ENCODE results near the gene NDUFC1. TPM values are rescaled to one million over a fixed set of nuclear protein-coding genes. Genes with fewer than 3 reads are reported as not detected.

The NDUFC1 gene
- total and polyA plus RNA-seq, 2 of the 4 experiments (the other 2 are of a cell fraction) = 25.1 to 65.1 TPM

DNA sequence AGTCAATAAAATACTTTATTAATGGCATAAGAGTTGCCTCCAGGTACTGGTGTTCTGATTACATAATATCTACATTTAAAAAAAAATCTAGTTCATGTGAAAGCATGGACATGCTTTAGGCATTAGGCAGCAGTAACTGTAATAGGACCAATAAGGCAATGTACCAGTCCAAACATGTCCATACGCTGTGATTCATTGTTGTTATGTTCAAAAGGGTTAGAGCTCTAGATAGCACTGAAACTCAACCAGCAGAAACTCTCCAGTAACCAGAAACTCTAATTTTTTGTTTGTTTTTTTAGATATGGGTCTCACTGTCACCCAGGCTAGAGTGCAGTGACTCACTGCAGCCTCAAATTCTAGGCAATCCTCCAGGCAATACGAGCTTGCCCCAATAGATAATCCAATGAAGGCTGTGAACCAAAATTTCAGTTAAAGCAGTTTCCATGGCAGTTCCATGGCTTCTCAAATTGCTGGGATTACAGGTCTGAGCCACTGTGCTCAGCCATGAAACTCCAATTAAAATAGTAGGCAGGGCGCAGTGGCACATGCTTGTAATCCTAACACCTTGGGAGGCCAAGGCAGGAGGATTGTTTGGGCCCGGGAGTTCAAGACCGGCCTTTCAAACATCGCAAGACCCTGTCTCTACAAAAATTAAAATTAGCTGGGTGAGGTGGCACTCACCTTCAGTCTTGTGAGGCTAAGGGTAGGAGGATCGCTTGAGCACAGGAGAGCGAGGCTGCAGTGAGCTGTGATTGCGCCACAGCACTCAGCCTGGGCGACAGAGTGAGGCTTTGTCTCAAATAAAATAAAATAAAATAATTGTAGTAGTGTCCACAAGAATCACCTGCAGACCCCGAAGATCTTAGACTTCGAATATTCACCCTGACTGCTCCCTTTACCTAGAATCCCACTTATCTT, 58.6 kb downstream of the NDUFC1 start:
- dilution Hi-C loops (cut with HindIII; ENCODE audit: low sequenced_read_pairs, unreplicated experiment) = no loop called here
- intact Hi-C loops (cut with micrococcal nuclease) = no loop called here
- Histone ChIP-seq H4K5ac (ENCODE audit: low read depth, low read length) (peak overlapping the region; percentile 44), H4K8ac (ENCODE audit: low read depth in 2 of 2, low read length in 2 of 2) (peak overlapping the region; percentile 63 to 92; a peak in 3 of 4 replicates), H2AK5ac (ENCODE audit: low read depth, low read length) (peak overlapping the region; percentile 97), H3K36me3 (ENCODE audit: control insufficient read depth, insufficient read depth, low read length) (no peaks in the 10 kb centered on the region), H3K23ac (ENCODE audit: low read depth, low read length) (peak overlapping the region; percentile 88), H3K4ac (ENCODE audit: low read depth, low read length) (peak overlapping the region; percentile 97), H3K4me2 (ENCODE audit: low read depth, low read length) (0 out of 2 replicates have a peak overlapping the region, but pooled peaks have one; percentile 4), H3K27ac (ENCODE audit: insufficient read depth, low read length) (peak overlapping the region; percentile 88), H3K9ac (ENCODE audit: low read depth, low read length) (0 out of 2 replicates have a peak overlapping the region, but pooled peaks have one; percentile 7), H2BK15ac (ENCODE audit: low read depth, low read length) (peak overlapping the region; percentile 97; the same call in 2 of the 3 replicates), H2AFZ (replicated peaks; ENCODE audit: low read length, poor library complexity) (no peak overlapping the region), H3K4me3 (ENCODE audit: insufficient read depth, low read depth, low read length) (no peak overlapping the region), H4K91ac (ENCODE audit: insufficient read depth, low read depth, low read length) (peak overlapping the region; percentile 98), H2BK120ac (ENCODE audit: low read depth, low read length) (peak overlapping the region; percentile 98), H2BK20ac (ENCODE audit: low read depth, low read length) (peak overlapping the region; percentile 97), H3K14ac (replicated peaks; ENCODE audit: low read depth, low read length) (peak overlapping the region; percentile 80), H3K79me1 (ENCODE audit: low read depth in 1 of 2, low read length in 2 of 2) (no peaks in the 10 kb centered on the region; a peak in 1 of 4 replicates), H3K9me3 (ENCODE audit: control insufficient read depth, insufficient read depth, low read length) (0 out of 2 replicates have a peak, but pooled peaks cover 2% of the 10 kb centered on the region), H3K27me3 (ENCODE audit: control insufficient read depth, insufficient read depth, low read length) (no peaks in the 10 kb centered on the region), H4K20me1 (ENCODE audit: insufficient read depth, low read length) (no peaks in the 10 kb centered on the region), H2AK9ac (replicated peaks; ENCODE audit: low read depth, low read length, poor library complexity) (peak overlapping the region; percentile 29), H3K56ac (ENCODE audit: extremely low read depth, insufficient read depth, low read length) (peak overlapping the region; percentile 76; the same call in 1 of the 2 replicates), H3K9me1 (ENCODE audit: insufficient read depth, low read length) (peaks cover 9% of the 10 kb centered on the region), H3K4me1 (ENCODE audit: control insufficient read depth, insufficient read depth, low read length) (peaks cover 31% of the 10 kb centered on the region), H2BK5ac (ENCODE audit: low read depth, low read length, poor library complexity, severe bottlenecking) (peak overlapping the region; percentile 97), H3K18ac (ENCODE audit: low read depth, low read length) (peak overlapping the region; percentile 95)
- peak; percentile 88 for ATAC-seq (ENCODE audit: low read depth)
- no TSS peak for BruUV-seq (replicated peaks)
- CTCF ChIA-PET = interaction anchor here (0.7 to 1.5 kb wide), 2 partner anchors 52 to 213 kb away, joined by 3 to 5 read pairs; no protein-coding TSS in a partner anchor
- in situ Hi-C loops (cut with MboI; ENCODE audit: low sequenced_read_pairs) = no loop called here
- peak; percentile 74 for TF ChIP-seq CEBPB (IDR thresholded peaks at IDR 0.05; ENCODE audit: low read depth, low read length)
- TF ChIP-seq FOS (IDR thresholded peaks at IDR 0.05; ENCODE audit: low read depth, low read length) = peak; percentile 87
- TF ChIP-seq RCOR1 (IDR thresholded peaks at IDR 0.05; ENCODE audit: insufficient replicate concordance, low read length) = no peak
- no peak; the same call in 1 of the 2 replicates for TF ChIP-seq MAFK (IDR thresholded peaks at IDR 0.05; ENCODE audit: low read depth, low read length)
- TF ChIP-seq, protein P1, sequence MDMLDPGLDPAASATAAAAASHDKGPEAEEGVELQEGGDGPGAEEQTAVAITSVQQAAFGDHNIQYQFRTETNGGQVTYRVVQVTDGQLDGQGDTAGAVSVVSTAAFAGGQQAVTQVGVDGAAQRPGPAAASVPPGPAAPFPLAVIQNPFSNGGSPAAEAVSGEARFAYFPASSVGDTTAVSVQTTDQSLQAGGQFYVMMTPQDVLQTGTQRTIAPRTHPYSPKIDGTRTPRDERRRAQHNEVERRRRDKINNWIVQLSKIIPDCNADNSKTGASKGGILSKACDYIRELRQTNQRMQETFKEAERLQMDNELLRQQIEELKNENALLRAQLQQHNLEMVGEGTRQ (IDR thresholded peaks at IDR 0.05; ENCODE audit: low read depth, low read length) = no peak
- TF ChIP-seq, protein P2, sequence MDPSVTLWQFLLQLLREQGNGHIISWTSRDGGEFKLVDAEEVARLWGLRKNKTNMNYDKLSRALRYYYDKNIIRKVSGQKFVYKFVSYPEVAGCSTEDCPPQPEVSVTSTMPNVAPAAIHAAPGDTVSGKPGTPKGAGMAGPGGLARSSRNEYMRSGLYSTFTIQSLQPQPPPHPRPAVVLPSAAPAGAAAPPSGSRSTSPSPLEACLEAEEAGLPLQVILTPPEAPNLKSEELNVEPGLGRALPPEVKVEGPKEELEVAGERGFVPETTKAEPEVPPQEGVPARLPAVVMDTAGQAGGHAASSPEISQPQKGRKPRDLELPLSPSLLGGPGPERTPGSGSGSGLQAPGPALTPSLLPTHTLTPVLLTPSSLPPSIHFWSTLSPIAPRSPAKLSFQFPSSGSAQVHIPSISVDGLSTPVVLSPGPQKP (IDR thresholded peaks at IDR 0.05; ENCODE audit: borderline replicate concordance, low read depth, low read length) = no peak
- DNase-seq = peak; percentile 99
- POLR2A ChIA-PET (ENCODE audit: unreplicated experiment) = interaction anchor here (0.6 kb wide), 1 partner anchor 9 kb away, joined by 3 read pairs; no protein-coding TSS in a partner anchor
- 50% methylated on average over 2 of the region's 12 CpGs; no CpG with 5 or more reads in 1 of the 2 experiments for WGBS, 2 experiments (ENCODE audit: extremely low coverage in 2 of 2, insufficient read length in 1 of 2)

Measured in IMR-90 (cell line).